ENCODE data around the gene PLSCR1.
"Not testable (repeated sequence)": the region's sequence is repeated elsewhere in the genome, so short reads cannot be mapped to it uniquely, and the experiment has no call there.

PLSCR1 gene

DNA sequence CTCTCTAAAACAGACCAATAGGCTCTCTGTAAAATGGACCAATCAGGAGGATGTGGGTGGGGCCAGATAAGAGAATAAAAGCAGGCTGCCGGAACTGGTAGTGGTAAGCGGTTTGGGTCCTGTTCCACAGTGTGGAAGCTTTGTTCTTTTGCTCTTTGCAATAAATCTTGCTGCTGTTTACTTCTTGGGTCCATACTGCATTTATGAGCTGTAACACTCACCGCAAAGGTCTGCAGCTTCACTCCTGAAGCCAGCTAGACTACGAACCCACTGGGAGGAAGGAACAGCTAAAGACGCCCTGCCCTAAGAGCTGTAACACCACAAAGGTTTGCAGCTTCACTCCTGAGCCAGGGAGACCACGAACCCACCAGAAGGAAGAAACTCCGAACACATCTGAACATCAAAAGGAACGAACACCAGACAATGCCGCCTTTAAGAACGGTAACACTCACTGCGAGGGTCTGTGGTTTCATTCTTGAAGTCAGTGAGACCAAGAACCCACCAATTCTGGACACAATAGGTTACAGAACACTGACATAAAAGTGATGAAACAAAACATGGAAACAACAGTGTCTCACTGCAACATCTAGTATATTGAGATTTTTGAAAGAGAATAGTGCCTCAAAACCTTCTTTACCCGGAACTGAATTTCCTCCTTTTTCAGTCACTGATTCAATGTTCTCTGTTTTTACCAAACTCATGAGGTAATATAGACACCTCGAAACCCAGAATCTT is 46.2 kb downstream of the PLSCR1 start:
- ATAC-seq: no peak
- no peak for TF ChIP-seq SNAI2 (CRISPR knock-in tag; IDR thresholded peaks at IDR 0.05)
- no peak for TF ChIP-seq TCF4 (CRISPR knock-in tag; IDR thresholded peaks at IDR 0.05; ENCODE audit: borderline replicate concordance)
- no peak for TF ChIP-seq ZNF70 (CRISPR knock-in tag; IDR thresholded peaks at IDR 0.05)
- TF ChIP-seq ZC3H10 (CRISPR knock-in tag; IDR thresholded peaks at IDR 0.05): no peak

DNA sequence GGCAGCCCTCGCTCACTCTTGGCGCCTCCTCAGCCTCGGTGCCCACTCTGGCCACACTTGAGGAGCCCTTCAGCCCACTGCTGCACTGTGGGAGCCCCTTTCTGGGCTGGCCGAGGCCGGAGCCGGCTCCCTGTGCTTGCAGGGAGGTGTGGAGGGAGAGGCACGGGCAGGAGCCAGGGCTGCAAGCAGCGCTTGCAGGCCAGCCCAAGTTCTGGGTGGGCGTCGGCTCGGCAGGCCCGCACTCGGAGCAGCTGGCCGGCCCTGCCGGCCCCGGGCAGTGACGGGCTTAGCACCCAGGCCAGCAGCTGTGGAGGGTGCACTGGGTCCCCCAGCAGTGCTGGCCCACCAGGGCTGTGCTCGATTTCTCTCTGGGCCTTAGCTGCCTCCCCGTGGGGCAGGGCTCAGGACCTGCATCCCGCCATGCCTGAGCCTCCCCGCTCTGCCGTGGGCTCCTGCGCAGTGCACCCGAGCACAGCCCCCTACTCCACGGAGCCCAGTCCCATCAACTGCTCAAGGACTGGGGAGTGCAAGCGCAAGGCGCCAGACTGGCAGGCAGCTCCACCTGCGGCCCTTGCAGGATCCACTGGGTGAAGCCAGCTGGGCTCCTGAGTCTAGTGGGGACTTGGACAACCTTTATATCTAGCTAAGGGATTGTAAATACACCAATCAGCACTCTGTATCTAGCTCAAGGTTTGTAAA is 47.1 kb downstream of the PLSCR1 start:
- not testable (repeated sequence) for ATAC-seq

DNA sequence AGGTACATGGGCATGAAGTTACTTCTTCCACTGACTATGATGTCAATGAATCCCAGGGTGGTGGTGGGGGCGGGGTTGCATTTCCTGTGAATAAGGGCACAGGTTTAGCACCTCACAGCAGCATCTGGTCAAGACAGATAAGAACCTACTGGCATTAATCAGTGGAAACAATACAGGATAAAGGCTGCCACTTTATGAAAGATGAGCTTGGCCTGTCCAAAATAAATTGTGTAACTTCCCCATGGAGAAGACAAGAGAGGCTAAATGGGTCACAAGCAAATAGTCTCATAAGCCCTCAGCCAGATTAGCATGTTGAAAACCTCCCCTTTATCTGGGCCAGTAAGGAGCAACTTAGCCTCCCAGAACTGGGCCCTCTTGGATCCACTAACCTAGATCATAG is 47.7 kb downstream of the PLSCR1 start:
- no peak for TF ChIP-seq ZNF8 (CRISPR knock-in tag; IDR thresholded peaks at IDR 0.05)
- TF ChIP-seq TCF4 (CRISPR knock-in tag; IDR thresholded peaks at IDR 0.05; ENCODE audit: borderline replicate concordance): no peak
- TF ChIP-seq RARB (CRISPR knock-in tag; IDR thresholded peaks at IDR 0.05): no peak
- TF ChIP-seq GLIS3 (CRISPR knock-in tag; IDR thresholded peaks at IDR 0.05): no peak
- no peak for TF ChIP-seq SNAI2 (CRISPR knock-in tag; IDR thresholded peaks at IDR 0.05)
- no peak for ATAC-seq

DNA sequence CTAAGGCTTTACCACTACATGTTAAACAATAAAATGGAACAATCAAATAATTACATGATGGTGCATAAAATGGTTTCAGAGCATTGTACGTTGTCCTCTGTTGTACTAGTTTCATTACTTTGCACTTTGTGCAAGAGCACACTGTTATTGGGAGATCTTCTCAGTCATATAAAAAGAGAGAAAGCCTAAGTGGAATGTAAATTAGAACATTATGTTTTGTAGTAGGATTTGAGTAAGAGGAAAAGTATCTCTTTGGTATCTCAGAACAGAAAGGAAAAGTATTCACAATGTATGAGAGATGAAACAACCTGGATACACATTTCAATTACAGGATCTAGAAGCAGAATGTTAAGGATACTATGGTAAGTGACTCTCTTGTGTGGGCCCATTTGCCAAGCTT is 48.2 kb downstream of the PLSCR1 start:
- TF ChIP-seq ESRRG (CRISPR knock-in tag; IDR thresholded peaks at IDR 0.05) (no peak), PPARA (CRISPR knock-in tag; IDR thresholded peaks at IDR 0.05; ENCODE audit: borderline replicate concordance) (no peak), ISL1 (CRISPR knock-in tag; IDR thresholded peaks at IDR 0.05) (no peak), SNAI2 (CRISPR knock-in tag; IDR thresholded peaks at IDR 0.05) (no peak), RARB (CRISPR knock-in tag; IDR thresholded peaks at IDR 0.05) (no peak), ZFP3 (CRISPR knock-in tag; IDR thresholded peaks at IDR 0.05) (no peak), GLIS3 (CRISPR knock-in tag; IDR thresholded peaks at IDR 0.05) (no peak), ZC3H10 (CRISPR knock-in tag; IDR thresholded peaks at IDR 0.05) (no peak)
- TF ChIP-seq, protein P1, sequence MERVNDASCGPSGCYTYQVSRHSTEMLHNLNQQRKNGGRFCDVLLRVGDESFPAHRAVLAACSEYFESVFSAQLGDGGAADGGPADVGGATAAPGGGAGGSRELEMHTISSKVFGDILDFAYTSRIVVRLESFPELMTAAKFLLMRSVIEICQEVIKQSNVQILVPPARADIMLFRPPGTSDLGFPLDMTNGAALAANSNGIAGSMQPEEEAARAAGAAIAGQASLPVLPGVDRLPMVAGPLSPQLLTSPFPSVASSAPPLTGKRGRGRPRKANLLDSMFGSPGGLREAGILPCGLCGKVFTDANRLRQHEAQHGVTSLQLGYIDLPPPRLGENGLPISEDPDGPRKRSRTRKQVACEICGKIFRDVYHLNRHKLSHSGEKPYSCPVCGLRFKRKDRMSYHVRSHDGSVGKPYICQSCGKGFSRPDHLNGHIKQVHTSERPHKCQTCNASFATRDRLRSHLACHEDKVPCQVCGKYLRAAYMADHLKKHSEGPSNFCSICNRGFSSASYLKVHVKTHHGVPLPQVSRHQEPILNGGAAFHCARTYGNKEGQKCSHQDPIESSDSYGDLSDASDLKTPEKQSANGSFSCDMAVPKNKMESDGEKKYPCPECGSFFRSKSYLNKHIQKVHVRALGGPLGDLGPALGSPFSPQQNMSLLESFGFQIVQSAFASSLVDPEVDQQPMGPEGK (CRISPR knock-in tag; IDR thresholded peaks at IDR 0.05; ENCODE audit: borderline replicate concordance): no peak
- TF ChIP-seq, protein P2, sequence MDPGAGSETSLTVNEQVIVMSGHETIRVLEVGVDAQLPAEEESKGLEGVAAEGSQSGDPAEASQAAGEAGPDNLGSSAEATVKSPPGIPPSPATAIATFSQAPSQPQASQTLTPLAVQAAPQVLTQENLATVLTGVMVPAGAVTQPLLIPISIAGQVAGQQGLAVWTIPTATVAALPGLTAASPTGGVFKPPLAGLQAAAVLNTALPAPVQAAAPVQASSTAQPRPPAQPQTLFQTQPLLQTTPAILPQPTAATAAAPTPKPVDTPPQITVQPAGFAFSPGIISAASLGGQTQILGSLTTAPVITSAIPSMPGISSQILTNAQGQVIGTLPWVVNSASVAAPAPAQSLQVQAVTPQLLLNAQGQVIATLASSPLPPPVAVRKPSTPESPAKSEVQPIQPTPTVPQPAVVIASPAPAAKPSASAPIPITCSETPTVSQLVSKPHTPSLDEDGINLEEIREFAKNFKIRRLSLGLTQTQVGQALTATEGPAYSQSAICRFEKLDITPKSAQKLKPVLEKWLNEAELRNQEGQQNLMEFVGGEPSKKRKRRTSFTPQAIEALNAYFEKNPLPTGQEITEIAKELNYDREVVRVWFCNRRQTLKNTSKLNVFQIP (CRISPR knock-in tag; IDR thresholded peaks at IDR 0.05; ENCODE audit: borderline replicate concordance, low read depth): no peak
- TF ChIP-seq, protein P3, sequence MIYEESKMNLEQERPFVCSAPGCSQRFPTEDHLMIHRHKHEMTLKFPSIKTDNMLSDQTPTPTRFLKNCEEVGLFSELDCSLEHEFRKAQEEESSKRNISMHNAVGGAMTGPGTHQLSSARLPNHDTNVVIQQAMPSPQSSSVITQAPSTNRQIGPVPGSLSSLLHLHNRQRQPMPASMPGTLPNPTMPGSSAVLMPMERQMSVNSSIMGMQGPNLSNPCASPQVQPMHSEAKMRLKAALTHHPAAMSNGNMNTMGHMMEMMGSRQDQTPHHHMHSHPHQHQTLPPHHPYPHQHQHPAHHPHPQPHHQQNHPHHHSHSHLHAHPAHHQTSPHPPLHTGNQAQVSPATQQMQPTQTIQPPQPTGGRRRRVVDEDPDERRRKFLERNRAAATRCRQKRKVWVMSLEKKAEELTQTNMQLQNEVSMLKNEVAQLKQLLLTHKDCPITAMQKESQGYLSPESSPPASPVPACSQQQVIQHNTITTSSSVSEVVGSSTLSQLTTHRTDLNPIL (CRISPR knock-in tag; IDR thresholded peaks at IDR 0.05; ENCODE audit: low read depth): no peak
- ATAC-seq: no peak

DNA sequence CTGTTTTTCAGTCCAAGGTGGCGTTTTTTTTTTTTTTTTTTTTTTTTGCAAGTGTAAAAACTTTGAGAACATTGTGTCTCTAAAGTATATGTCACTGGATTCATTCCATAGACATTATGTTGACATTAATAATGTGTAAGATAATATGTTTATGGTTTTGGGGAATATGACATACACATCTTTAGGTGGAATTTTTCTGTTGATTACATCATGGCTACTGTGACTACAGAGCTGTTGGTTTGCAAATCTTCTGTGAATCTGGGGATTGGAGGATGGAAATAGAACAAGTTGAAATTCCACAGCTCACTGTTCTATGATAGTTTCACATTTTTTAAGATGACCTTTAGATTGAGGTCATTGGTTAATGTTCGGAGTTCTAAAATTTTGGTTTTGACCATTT is 50.6 kb downstream of the PLSCR1 start:
- ATAC-seq: no peak
- TF ChIP-seq ESRRG (CRISPR knock-in tag; IDR thresholded peaks at IDR 0.05) (no peak), ZNF565 (CRISPR knock-in tag; conservative IDR thresholded peaks at IDR 0.05; ENCODE audit: low read depth) (no peak), TCF4 (CRISPR knock-in tag; IDR thresholded peaks at IDR 0.05; ENCODE audit: borderline replicate concordance) (no peak), TOX (CRISPR knock-in tag; IDR thresholded peaks at IDR 0.05; ENCODE audit: borderline replicate concordance) (no peak), ZC3H10 (CRISPR knock-in tag; IDR thresholded peaks at IDR 0.05) (no peak), OSR1 (CRISPR knock-in tag; IDR thresholded peaks at IDR 0.05) (no peak), PPARA (CRISPR knock-in tag; IDR thresholded peaks at IDR 0.05; ENCODE audit: borderline replicate concordance) (no peak), ZNF8 (CRISPR knock-in tag; IDR thresholded peaks at IDR 0.05) (no peak), ISL1 (CRISPR knock-in tag; IDR thresholded peaks at IDR 0.05) (no peak), ZFP3 (CRISPR knock-in tag; IDR thresholded peaks at IDR 0.05) (no peak), ZNF70 (CRISPR knock-in tag; IDR thresholded peaks at IDR 0.05) (no peak), ZFP30 (CRISPR knock-in tag; IDR thresholded peaks at IDR 0.05) (no peak)
- TF ChIP-seq, protein P4, sequence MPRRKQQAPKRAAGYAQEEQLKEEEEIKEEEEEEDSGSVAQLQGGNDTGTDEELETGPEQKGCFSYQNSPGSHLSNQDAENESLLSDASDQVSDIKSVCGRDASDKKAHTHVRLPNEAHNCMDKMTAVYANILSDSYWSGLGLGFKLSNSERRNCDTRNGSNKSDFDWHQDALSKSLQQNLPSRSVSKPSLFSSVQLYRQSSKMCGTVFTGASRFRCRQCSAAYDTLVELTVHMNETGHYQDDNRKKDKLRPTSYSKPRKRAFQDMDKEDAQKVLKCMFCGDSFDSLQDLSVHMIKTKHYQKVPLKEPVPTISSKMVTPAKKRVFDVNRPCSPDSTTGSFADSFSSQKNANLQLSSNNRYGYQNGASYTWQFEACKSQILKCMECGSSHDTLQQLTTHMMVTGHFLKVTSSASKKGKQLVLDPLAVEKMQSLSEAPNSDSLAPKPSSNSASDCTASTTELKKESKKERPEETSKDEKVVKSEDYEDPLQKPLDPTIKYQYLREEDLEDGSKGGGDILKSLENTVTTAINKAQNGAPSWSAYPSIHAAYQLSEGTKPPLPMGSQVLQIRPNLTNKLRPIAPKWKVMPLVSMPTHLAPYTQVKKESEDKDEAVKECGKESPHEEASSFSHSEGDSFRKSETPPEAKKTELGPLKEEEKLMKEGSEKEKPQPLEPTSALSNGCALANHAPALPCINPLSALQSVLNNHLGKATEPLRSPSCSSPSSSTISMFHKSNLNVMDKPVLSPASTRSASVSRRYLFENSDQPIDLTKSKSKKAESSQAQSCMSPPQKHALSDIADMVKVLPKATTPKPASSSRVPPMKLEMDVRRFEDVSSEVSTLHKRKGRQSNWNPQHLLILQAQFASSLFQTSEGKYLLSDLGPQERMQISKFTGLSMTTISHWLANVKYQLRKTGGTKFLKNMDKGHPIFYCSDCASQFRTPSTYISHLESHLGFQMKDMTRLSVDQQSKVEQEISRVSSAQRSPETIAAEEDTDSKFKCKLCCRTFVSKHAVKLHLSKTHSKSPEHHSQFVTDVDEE (CRISPR knock-in tag; IDR thresholded peaks at IDR 0.05): no peak
- TF ChIP-seq, protein P2 (CRISPR knock-in tag; IDR thresholded peaks at IDR 0.05; ENCODE audit: borderline replicate concordance, low read depth): no peak
- TF ChIP-seq, protein P1 (CRISPR knock-in tag; IDR thresholded peaks at IDR 0.05; ENCODE audit: borderline replicate concordance): no peak
